HG03103 (cell line): ENCODE data around the gene TMEM115.

Experiments
- ATAC-seq: cut with Tn5 transposase; IDR thresholded peaks from one replicate; pipeline ENCODE4 v1.9.1; 2021; ENCODE audit warnings: low read depth; ENCODE audit not compliant: unreplicated experiment

Gene TMEM115

GRCh38 chr3:50378757-50379156, 19.4 kb upstream of the TMEM115 start:
- no peak for ATAC-seq

- no peak for ATAC-seq
These were observed 18.7 kb upstream of the TMEM115 start for GRCh38 chr3:50378024-50378423.

GRCh38 chr3:50375258-50375931, 16.1 kb upstream of the TMEM115 start:
- no peak for ATAC-seq

- ATAC-seq = no peak
These were observed 15.3 kb upstream of the TMEM115 start for GRCh38 chr3:50374363-50375257.

- no peak for ATAC-seq
These were observed 14.1 kb upstream of the TMEM115 start for GRCh38 chr3:50373146-50374051.

- ATAC-seq = no peak
These were observed 13.0 kb upstream of the TMEM115 start for GRCh38 chr3:50372349-50372748.

GRCh38 chr3:50371133-50371685, 11.9 kb upstream of the TMEM115 start:
- no peak for ATAC-seq

- ATAC-seq = no peak
These were observed 11.3 kb upstream of the TMEM115 start for GRCh38 chr3:50370594-50370993.

GRCh38 chr3:50369012-50369670, 9.8 kb upstream of the TMEM115 start:
- ATAC-seq = no peak

GRCh38 chr3:50365842-50366220, 6.5 kb upstream of the TMEM115 start:
- ATAC-seq = no peak

- peak; percentile 91 for ATAC-seq
These were observed 5.9 kb upstream of the TMEM115 start for GRCh38 chr3:50365080-50365841.

- ATAC-seq = peak; percentile 7
These were observed 5.3 kb upstream of the TMEM115 start for GRCh38 chr3:50364573-50365079.

- peak; percentile 9 for ATAC-seq
These were observed 414 bp upstream of the TMEM115 start for GRCh38 chr3:50359760-50360110.

GRCh38 chr3:50358355-50358910, 888 bp downstream of the TMEM115 start:
- no peak for ATAC-seq

GRCh38 chr3:50357481-50357880, 1.8 kb downstream of the TMEM115 start:
- ATAC-seq = no peak

- no peak for ATAC-seq
These were observed 2.8 kb downstream of the TMEM115 start for GRCh38 chr3:50356553-50356952.

GRCh38 chr3:50355829-50356552, 3.3 kb downstream of the TMEM115 start:
- ATAC-seq = no peak

- no peak for ATAC-seq
These were observed 4.5 kb downstream of the TMEM115 start for GRCh38 chr3:50354850-50355249.
